ENCODE results near the gene ZNF503.

ZNF503 gene

DNA sequence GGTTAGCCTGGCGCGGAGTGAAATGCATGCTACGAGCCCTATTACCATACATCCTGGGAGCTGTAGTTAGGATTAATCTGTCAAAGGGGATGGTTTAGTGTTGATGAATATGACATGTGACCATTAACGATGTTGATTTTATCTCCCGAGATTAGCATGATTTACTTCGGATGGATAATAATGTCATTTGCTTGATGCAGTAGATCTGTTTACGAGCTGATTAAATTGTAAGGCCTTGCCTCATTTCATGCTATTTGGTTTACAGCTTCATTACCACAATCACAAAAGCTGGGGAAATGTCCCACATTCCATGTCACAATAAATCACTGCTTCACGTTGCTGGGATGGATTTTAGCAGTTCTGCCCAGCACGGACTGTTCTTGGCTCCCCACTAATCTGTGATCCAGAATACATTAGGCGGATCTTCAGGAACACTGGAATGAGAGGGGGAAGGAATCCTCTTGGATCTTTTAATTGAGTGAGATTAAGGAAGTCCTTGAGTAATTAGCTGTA, 22.3 kb downstream of the ZNF503 start:
- no peak overlapping the region for H3K4me3 ChIP-seq (ENCODE audit: low read length, poor library complexity, severe bottlenecking)
- H3K27me3 ChIP-seq (ENCODE audit: insufficient read depth, low read length, poor library complexity, severe bottlenecking), result no peaks in the 10 kb centered on the region
- H3K9me3 ChIP-seq (ENCODE audit: insufficient read depth, low read depth, low read length), result no peaks in the 10 kb centered on the region
- no peak overlapping the region for H2AFZ ChIP-seq (ENCODE audit: low read length)
- H3K9ac ChIP-seq (ENCODE audit: low read depth, low read length, poor library complexity, severe bottlenecking), result no peak overlapping the region
- no peaks in the 10 kb centered on the region for H3K9me2 ChIP-seq (replicated peaks; ENCODE audit: low read depth, low read length)
- H3F3A ChIP-seq (ENCODE audit: low read depth), result no peaks in the 10 kb centered on the region
- no peaks in the 10 kb centered on the region for H4K20me1 ChIP-seq (ENCODE audit: insufficient read depth, low read length, poor library complexity, severe bottlenecking)
- TF ChIP-seq, protein P1, sequence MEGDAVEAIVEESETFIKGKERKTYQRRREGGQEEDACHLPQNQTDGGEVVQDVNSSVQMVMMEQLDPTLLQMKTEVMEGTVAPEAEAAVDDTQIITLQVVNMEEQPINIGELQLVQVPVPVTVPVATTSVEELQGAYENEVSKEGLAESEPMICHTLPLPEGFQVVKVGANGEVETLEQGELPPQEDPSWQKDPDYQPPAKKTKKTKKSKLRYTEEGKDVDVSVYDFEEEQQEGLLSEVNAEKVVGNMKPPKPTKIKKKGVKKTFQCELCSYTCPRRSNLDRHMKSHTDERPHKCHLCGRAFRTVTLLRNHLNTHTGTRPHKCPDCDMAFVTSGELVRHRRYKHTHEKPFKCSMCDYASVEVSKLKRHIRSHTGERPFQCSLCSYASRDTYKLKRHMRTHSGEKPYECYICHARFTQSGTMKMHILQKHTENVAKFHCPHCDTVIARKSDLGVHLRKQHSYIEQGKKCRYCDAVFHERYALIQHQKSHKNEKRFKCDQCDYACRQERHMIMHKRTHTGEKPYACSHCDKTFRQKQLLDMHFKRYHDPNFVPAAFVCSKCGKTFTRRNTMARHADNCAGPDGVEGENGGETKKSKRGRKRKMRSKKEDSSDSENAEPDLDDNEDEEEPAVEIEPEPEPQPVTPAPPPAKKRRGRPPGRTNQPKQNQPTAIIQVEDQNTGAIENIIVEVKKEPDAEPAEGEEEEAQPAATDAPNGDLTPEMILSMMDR (conservative IDR thresholded peaks at IDR 0.05; ENCODE audit: low read length), result no peak
- no peak for TF ChIP-seq EZH2phosphoT487 (IDR thresholded peaks at IDR 0.05; ENCODE audit: borderline replicate concordance)
- H3K4me2 ChIP-seq (ENCODE audit: low read depth, low read length, poor library complexity, severe bottlenecking), result no peak overlapping the region
- no peaks in the 10 kb centered on the region for H3K36me3 ChIP-seq (ENCODE audit: insufficient read depth, low read length)
- no peaks in the 10 kb centered on the region for H3K79me2 ChIP-seq (ENCODE audit: insufficient read depth, low read length)
- H3K4me1 ChIP-seq (ENCODE audit: insufficient read depth, low read length, poor library complexity, severe bottlenecking), result no peaks in the 10 kb centered on the region

DNA sequence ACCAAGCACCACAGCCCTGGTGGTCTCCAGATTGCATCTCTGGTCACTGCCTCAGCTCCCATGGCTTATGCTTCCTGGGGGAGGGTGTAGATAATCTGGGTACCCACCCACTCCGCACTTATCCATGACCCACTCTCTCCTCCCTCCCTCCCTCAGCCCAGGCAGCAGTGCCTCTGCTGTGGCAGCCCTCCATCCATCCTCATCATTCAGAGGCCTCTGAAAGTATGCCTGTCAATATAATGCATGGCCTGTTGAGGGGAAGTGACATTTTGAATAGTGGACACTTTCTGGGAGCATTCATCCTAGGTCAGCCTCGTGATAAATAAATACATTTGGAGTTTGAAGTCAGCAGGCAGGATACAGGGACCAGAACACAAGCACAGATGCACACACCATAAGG, 23.2 kb downstream of the ZNF503 start:
- Histone ChIP-seq H3K4me1 (ENCODE audit: insufficient read depth, low read length, poor library complexity, severe bottlenecking) (no peaks in the 10 kb centered on the region), H2AFZ (ENCODE audit: low read length) (no peak overlapping the region), H3F3A (ENCODE audit: low read depth) (no peaks in the 10 kb centered on the region), H4K20me1 (ENCODE audit: insufficient read depth, low read length, poor library complexity, severe bottlenecking) (no peaks in the 10 kb centered on the region), H3K79me2 (ENCODE audit: insufficient read depth, low read length) (no peaks in the 10 kb centered on the region), H3K4me3 (ENCODE audit: low read length, poor library complexity, severe bottlenecking) (no peak overlapping the region), H3K4me2 (ENCODE audit: low read depth, low read length, poor library complexity, severe bottlenecking) (no peak overlapping the region), H3K27me3 (ENCODE audit: insufficient read depth, low read length, poor library complexity, severe bottlenecking) (no peaks in the 10 kb centered on the region), H3K9ac (ENCODE audit: low read depth, low read length, poor library complexity, severe bottlenecking) (no peak overlapping the region), H3K9me2 (replicated peaks; ENCODE audit: low read depth, low read length) (no peaks in the 10 kb centered on the region), H3K9me3 (ENCODE audit: insufficient read depth, low read depth, low read length) (no peaks in the 10 kb centered on the region), H3K36me3 (ENCODE audit: insufficient read depth, low read length) (no peaks in the 10 kb centered on the region)
- TF ChIP-seq, protein P1 (conservative IDR thresholded peaks at IDR 0.05; ENCODE audit: low read length), result no peak
- TF ChIP-seq EZH2phosphoT487 (IDR thresholded peaks at IDR 0.05; ENCODE audit: borderline replicate concordance), result no peak

DNA sequence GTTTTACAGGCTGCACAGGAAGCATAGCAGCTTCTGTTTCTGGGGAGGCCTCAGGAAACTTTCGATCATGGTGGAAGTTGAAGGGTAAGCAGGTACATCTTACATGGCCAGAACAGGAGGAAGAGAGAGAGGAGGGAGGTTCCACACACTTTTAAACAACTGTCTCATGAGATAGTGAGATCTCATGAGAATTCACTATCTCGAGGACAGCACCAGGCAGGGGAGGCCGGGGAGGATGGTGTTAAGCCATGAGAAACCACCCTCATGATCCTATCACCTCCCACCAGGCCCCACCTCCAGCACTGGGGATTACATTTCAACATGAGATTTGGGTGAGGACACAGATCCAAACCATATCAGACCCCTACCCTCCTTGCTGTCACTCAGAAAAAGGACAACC, 23.7 kb downstream of the ZNF503 start:
- TF ChIP-seq EZH2phosphoT487 (IDR thresholded peaks at IDR 0.05; ENCODE audit: borderline replicate concordance), result no peak
- TF ChIP-seq, protein P1 (conservative IDR thresholded peaks at IDR 0.05; ENCODE audit: low read length), result no peak
- Histone ChIP-seq H3K79me2 (ENCODE audit: insufficient read depth, low read length) (no peaks in the 10 kb centered on the region), H3K36me3 (ENCODE audit: insufficient read depth, low read length) (no peaks in the 10 kb centered on the region), H3K9ac (ENCODE audit: low read depth, low read length, poor library complexity, severe bottlenecking) (no peak overlapping the region), H3K27me3 (ENCODE audit: insufficient read depth, low read length, poor library complexity, severe bottlenecking) (no peaks in the 10 kb centered on the region), H3K9me2 (replicated peaks; ENCODE audit: low read depth, low read length) (no peaks in the 10 kb centered on the region), H3K4me2 (ENCODE audit: low read depth, low read length, poor library complexity, severe bottlenecking) (no peak overlapping the region), H2AFZ (ENCODE audit: low read length) (no peak overlapping the region), H3K9me3 (ENCODE audit: insufficient read depth, low read depth, low read length) (no peaks in the 10 kb centered on the region), H4K20me1 (ENCODE audit: insufficient read depth, low read length, poor library complexity, severe bottlenecking) (no peaks in the 10 kb centered on the region), H3K4me3 (ENCODE audit: low read length, poor library complexity, severe bottlenecking) (no peak overlapping the region), H3F3A (ENCODE audit: low read depth) (no peaks in the 10 kb centered on the region), H3K4me1 (ENCODE audit: insufficient read depth, low read length, poor library complexity, severe bottlenecking) (no peaks in the 10 kb centered on the region)
